SK-N-SH treated with all-trans-retinoic acid at 6 μM for 48 hours (cell line): Measurements from ENCODE around the gene KCNK17.

Experiments
- ARNTL ChIP-seq: fragments of 450-650 bp; formaldehyde crosslinking; IDR thresholded peaks from 2 replicates; pipeline ENCODE4 v1.5.0; 2020; ENCODE audit warnings: low read depth, mild to moderate bottlenecking, moderate library complexity, borderline replicate concordance
- CSDC2 ChIP-seq: fragments of 250-450 bp; sonication (Bioruptor Pico); IDR thresholded peaks from 2 replicates; pipeline ENCODE4 v1.5.0; 2020; ENCODE audit warnings: mild to moderate bottlenecking, moderate library complexity
- GLIS3 ChIP-seq: fragments of 250-450 bp; sonication (Bioruptor Pico); IDR thresholded peaks from 2 replicates; pipeline ENCODE4 v1.5.0; 2020; ENCODE audit warnings: mild to moderate bottlenecking, moderate library complexity
- ISL1 ChIP-seq: fragments of 250-450 bp; sonication (Bioruptor Pico); IDR thresholded peaks from 2 replicates; pipeline ENCODE4 v2.1.2; 2022; ENCODE audit warnings: mild to moderate bottlenecking, moderate library complexity
- OSR1 ChIP-seq: fragments of 250-450 bp; sonication (Bioruptor Pico); IDR thresholded peaks from 2 replicates; pipeline ENCODE4 v1.8.0; 2022; ENCODE audit warnings: moderate library complexity, mild to moderate bottlenecking, inconsistent platforms
- TCF4 ChIP-seq: fragments of 250-450 bp; sonication (Bioruptor Pico); IDR thresholded peaks from 2 replicates; pipeline ENCODE4 v1.8.0; 2021; ENCODE audit warnings: mild to moderate bottlenecking, moderate library complexity, borderline replicate concordance
- ZFP3 ChIP-seq: fragments of 250-450 bp; sonication (Bioruptor Pico); IDR thresholded peaks from 2 replicates; pipeline ENCODE4 v1.5.0; 2020; ENCODE audit warnings: mild to moderate bottlenecking, moderate library complexity
- TF ChIP-seq, protein P1 (sequence below): fragments of 250-450 bp; sonication (Bioruptor Pico); IDR thresholded peaks from 2 replicates; pipeline ENCODE4 v1.5.1; 2020; ENCODE audit warnings: low read depth, mild to moderate bottlenecking, moderate library complexity
- TF ChIP-seq, protein P2 (sequence below): fragments of 250-450 bp; sonication (Bioruptor Pico); IDR thresholded peaks from 2 replicates; pipeline ENCODE4 v1.8.0; 2020; ENCODE audit warnings: mild to moderate bottlenecking, moderate library complexity, borderline replicate concordance
- TF ChIP-seq, protein P3 (sequence below): fragments of 250-450 bp; sonication (Bioruptor Pico); IDR thresholded peaks from 2 replicates; pipeline ENCODE4 v1.8.0; 2021; ENCODE audit warnings: low read depth, mild to moderate bottlenecking, moderate library complexity, borderline replicate concordance
- TF ChIP-seq, protein P4 (sequence below): fragments of 250-450 bp; sonication (Bioruptor Pico); IDR thresholded peaks from 2 replicates; pipeline ENCODE4 v1.5.1; 2021; ENCODE audit warnings: mild to moderate bottlenecking, moderate library complexity

DNA sequence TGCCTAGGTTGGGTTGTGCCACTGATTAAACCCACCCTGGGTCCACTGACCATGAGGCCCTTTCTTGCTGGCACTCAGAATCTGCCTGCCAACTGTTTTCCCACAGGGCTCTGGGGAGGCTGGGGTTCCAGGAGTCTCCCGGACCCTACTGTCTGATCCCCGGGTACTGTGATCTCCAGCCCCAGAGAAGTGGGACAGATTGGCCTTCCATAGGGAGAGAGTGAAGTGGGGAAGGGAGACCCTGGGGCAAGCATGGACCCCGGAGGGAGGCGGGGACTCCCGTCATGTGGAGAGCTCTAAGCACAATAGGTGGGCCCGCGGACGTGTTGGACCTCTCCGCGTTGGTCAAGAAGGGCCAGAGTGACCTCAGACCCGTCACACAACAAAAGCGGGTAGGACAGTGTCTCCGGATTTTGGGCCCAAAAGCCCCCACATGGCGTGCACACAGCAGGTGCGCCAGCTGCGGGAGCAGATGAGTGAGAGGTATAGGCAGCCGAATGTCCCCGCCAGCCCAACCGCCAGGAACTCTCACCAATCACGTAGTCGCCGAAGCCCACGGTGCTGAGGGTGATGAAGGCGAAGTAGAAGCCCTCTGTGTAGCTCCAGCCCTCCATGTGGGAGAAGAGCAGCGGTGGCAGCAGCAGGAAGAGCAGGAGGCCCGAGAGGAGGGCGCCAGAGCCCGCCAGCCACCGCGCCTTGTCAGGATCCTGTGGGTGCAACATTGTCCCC, 10.6 kb downstream of the KCNK17 start:
- TF ChIP-seq ARNTL (CRISPR knock-in tag) (no peak), OSR1 (CRISPR knock-in tag) (no peak), ZFP3 (CRISPR knock-in tag) (no peak), ISL1 (CRISPR knock-in tag) (no peak), CSDC2 (CRISPR knock-in tag) (no peak), GLIS3 (CRISPR knock-in tag) (no peak), TCF4 (no peak)
- TF ChIP-seq, protein P1, sequence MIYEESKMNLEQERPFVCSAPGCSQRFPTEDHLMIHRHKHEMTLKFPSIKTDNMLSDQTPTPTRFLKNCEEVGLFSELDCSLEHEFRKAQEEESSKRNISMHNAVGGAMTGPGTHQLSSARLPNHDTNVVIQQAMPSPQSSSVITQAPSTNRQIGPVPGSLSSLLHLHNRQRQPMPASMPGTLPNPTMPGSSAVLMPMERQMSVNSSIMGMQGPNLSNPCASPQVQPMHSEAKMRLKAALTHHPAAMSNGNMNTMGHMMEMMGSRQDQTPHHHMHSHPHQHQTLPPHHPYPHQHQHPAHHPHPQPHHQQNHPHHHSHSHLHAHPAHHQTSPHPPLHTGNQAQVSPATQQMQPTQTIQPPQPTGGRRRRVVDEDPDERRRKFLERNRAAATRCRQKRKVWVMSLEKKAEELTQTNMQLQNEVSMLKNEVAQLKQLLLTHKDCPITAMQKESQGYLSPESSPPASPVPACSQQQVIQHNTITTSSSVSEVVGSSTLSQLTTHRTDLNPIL (CRISPR knock-in tag), result no peak
- TF ChIP-seq, protein P2, sequence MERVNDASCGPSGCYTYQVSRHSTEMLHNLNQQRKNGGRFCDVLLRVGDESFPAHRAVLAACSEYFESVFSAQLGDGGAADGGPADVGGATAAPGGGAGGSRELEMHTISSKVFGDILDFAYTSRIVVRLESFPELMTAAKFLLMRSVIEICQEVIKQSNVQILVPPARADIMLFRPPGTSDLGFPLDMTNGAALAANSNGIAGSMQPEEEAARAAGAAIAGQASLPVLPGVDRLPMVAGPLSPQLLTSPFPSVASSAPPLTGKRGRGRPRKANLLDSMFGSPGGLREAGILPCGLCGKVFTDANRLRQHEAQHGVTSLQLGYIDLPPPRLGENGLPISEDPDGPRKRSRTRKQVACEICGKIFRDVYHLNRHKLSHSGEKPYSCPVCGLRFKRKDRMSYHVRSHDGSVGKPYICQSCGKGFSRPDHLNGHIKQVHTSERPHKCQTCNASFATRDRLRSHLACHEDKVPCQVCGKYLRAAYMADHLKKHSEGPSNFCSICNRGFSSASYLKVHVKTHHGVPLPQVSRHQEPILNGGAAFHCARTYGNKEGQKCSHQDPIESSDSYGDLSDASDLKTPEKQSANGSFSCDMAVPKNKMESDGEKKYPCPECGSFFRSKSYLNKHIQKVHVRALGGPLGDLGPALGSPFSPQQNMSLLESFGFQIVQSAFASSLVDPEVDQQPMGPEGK (CRISPR knock-in tag), result no peak
- TF ChIP-seq, protein P3, sequence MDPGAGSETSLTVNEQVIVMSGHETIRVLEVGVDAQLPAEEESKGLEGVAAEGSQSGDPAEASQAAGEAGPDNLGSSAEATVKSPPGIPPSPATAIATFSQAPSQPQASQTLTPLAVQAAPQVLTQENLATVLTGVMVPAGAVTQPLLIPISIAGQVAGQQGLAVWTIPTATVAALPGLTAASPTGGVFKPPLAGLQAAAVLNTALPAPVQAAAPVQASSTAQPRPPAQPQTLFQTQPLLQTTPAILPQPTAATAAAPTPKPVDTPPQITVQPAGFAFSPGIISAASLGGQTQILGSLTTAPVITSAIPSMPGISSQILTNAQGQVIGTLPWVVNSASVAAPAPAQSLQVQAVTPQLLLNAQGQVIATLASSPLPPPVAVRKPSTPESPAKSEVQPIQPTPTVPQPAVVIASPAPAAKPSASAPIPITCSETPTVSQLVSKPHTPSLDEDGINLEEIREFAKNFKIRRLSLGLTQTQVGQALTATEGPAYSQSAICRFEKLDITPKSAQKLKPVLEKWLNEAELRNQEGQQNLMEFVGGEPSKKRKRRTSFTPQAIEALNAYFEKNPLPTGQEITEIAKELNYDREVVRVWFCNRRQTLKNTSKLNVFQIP (CRISPR knock-in tag), result no peak
- TF ChIP-seq, protein P4, sequence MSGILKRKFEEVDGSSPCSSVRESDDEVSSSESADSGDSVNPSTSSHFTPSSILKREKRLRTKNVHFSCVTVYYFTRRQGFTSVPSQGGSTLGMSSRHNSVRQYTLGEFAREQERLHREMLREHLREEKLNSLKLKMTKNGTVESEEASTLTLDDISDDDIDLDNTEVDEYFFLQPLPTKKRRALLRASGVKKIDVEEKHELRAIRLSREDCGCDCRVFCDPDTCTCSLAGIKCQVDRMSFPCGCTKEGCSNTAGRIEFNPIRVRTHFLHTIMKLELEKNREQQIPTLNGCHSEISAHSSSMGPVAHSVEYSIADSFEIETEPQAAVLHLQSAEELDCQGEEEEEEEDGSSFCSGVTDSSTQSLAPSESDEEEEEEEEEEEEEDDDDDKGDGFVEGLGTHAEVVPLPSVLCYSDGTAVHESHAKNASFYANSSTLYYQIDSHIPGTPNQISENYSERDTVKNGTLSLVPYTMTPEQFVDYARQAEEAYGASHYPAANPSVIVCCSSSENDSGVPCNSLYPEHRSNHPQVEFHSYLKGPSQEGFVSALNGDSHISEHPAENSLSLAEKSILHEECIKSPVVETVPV (CRISPR knock-in tag), result no peak
